Activated gamma-delta T cell treated with anti-CD3 and anti-CD28 coated beads, Interleukin-2, amount 50 U/mL, for 16 hours (primary cell): Measurements from ENCODE around the gene DAPK2.
A peak's percentile ranks its signal among the peaks of the same experiment; 100 is the strongest.
"Not testable (repeated sequence)": the region's sequence is repeated elsewhere in the genome, so short reads cannot be mapped to it uniquely, and the experiment has no call there.

ENCODE experiments used
- DNase-seq: peaks from one replicate; pipeline ENCODE4 v3.0.0-alpha.2; 2020; ENCODE audit warnings: low read depth

DAPK2 gene

GRCh38 chr15:63972801-63973200, 73.5 kb downstream of the DAPK2 start:
- no peak for DNase-seq

- DNase-seq, result no peak
Observed at GRCh38 chr15:63971904-63972303, 74.4 kb downstream of the DAPK2 start.

GRCh38 chr15:63971427-63971805, 74.9 kb downstream of the DAPK2 start:
- peak; percentile 22 for DNase-seq

- no peak for DNase-seq
Observed at GRCh38 chr15:63970621-63971426, 75.5 kb downstream of the DAPK2 start.

GRCh38 chr15:63969652-63970421, 76.4 kb downstream of the DAPK2 start:
- DNase-seq, result no peak

GRCh38 chr15:63968700-63969099, 77.6 kb downstream of the DAPK2 start:
- DNase-seq, result no peak

GRCh38 chr15:63968122-63968524, 78.2 kb downstream of the DAPK2 start:
- no peak for DNase-seq

- DNase-seq, result no peak
Observed at GRCh38 chr15:63967616-63968015, 78.7 kb downstream of the DAPK2 start.

GRCh38 chr15:63962947-63963721, 83.2 kb downstream of the DAPK2 start:
- DNase-seq, result not testable (repeated sequence)

- DNase-seq, result no peak
Observed at GRCh38 chr15:63953524-63953923, 92.8 kb downstream of the DAPK2 start.

- DNase-seq, result no peak
Observed at GRCh38 chr15:63950911-63951481, 95.3 kb downstream of the DAPK2 start.

- DNase-seq, result no peak
Observed at GRCh38 chr15:63948971-63949370, 97.3 kb downstream of the DAPK2 start.

- DNase-seq, result no peak
Observed at GRCh38 chr15:63948436-63948835, 97.8 kb downstream of the DAPK2 start.

GRCh38 chr15:63947228-63947627, 99.1 kb downstream of the DAPK2 start:
- DNase-seq, result no peak

GRCh38 chr15:63946524-63947065, 99.7 kb downstream of the DAPK2 start:
- DNase-seq, result no peak

- DNase-seq, result no peak
Observed at GRCh38 chr15:63945838-63946298, 100.4 kb downstream of the DAPK2 start.

GRCh38 chr15:63945007-63945788, 101.1 kb downstream of the DAPK2 start:
- peak; percentile 48 for DNase-seq

GRCh38 chr15:63944681-63944955, 101.7 kb downstream of the DAPK2 start:
- DNase-seq, result no peak

- DNase-seq, result no peak
Observed at GRCh38 chr15:63943829-63944680, 102.2 kb downstream of the DAPK2 start.
